MCF 10A (cell line): Measurements from ENCODE around the gene TRAPPC3L. TPM values are rescaled to one million over a fixed set of nuclear protein-coding genes. Genes with fewer than 3 reads are reported as not detected.

Source experiments
- BruUV-seq: library from RNA; stranded (reverse); fragments of 400-500 nt; replicated peaks from 2 replicates; lab custom pipeline; 2021; lab: Mats Ljungman, UMichigan
- CTCF ChIA-PET: fragments of 300-600 bp; sonication (Branson Sonifier 250); formaldehyde crosslinking; extraction: SDS; loops from one replicate; lab custom pipeline; 2021; ENCODE audit warnings: antibody characterized with exemption, inconsistent platforms; lab: Yijun Ruan, JAX
- POLR2A ChIA-PET: fragments of 300-600, 350-650 bp; sonication (Branson Sonifier 250); formaldehyde crosslinking; extraction: SDS; loops from one replicate; lab custom pipeline; 2020; ENCODE audit warnings: antibody characterized with exemption, inconsistent platforms; lab: Yijun Ruan, JAX
- DNase-seq: peaks from one replicate; pipeline ENCODE4 v3.0.0-alpha.2; 2018; ENCODE audit not compliant: unreplicated experiment
- H3K27ac Mint-ChIP-seq: one replicate; pipeline ENCODE4 v1.8.0; 2022; ENCODE audit warnings: mild to moderate bottlenecking, low read depth, mixed read lengths; ENCODE audit not compliant: unreplicated experiment
- H3K27me3 Mint-ChIP-seq: one replicate; pipeline ENCODE4 v1.8.0; 2022; ENCODE audit warnings: mixed read lengths; ENCODE audit not compliant: insufficient read depth, unreplicated experiment
- H3K36me3 Mint-ChIP-seq: one replicate; pipeline ENCODE4 v1.8.0; 2022; ENCODE audit warnings: mild to moderate bottlenecking, moderate library complexity, mixed read lengths; ENCODE audit not compliant: insufficient read depth, unreplicated experiment
- H3K4me1 Mint-ChIP-seq: one replicate; pipeline ENCODE4 v1.8.0; 2022; ENCODE audit warnings: mixed read lengths; ENCODE audit not compliant: insufficient read depth, unreplicated experiment
- H3K4me3 Mint-ChIP-seq: one replicate; pipeline ENCODE4 v1.8.0; 2022; ENCODE audit warnings: mild to moderate bottlenecking, moderate library complexity, mixed read lengths; ENCODE audit not compliant: unreplicated experiment
- H3K9me3 Mint-ChIP-seq: one replicate; pipeline ENCODE4 v1.8.0; 2022; ENCODE audit warnings: mixed read lengths; ENCODE audit not compliant: unreplicated experiment
- intact Hi-C: fragments of 100-400 bp; cut with micrococcal nuclease; formaldehyde crosslinking; loops from 2 replicates; pipeline ENCODE4 v1.14.1; 2022
- total RNA-seq: library from RNA; stranded (reverse); gene quantifications from 2 replicates; pipeline ENCODE4 v1.2.3, GENCODE V29; 2022
- TF ChIP-seq, protein P1 (sequence below): fragments of 200-600 bp; IDR thresholded peaks from one replicate; pipeline ENCODE4 v1.8.0; 2022; ENCODE audit warnings: antibody characterized with exemption, mild to moderate bottlenecking; ENCODE audit not compliant: unreplicated experiment

TRAPPC3L gene
- total RNA-seq, 1 experiment from 2014 or later, result not detected

- Mint-ChIP-seq H3K27me3 (no peaks in the 10 kb centered on the region), H3K4me3 (no peak overlapping the region), H3K9me3 (no peaks in the 10 kb centered on the region), H3K4me1 (peaks cover 6% of the 10 kb centered on the region), H3K36me3 (no peaks in the 10 kb centered on the region), H3K27ac (no peak overlapping the region)
- no peak for DNase-seq
- ChIA-PET CTCF (interaction anchor here (0.5 to 3.6 kb wide), 12 partner anchors 15 to 245 kb away, joined by 3 to 24 read pairs (median 4); partner anchors contain the start of gene RWDD1), POLR2A (interaction anchor here (1.0 to 2.3 kb wide), 4 partner anchors 34 to 235 kb away, joined by 3 to 14 read pairs (median 4); partner anchors contain the start of gene TSPYL1)
- intact Hi-C loops, result loop anchor here (5.0 kb wide), 1 partner anchor 227 kb away; no protein-coding TSS in a partner anchor
- TF ChIP-seq, protein P1, sequence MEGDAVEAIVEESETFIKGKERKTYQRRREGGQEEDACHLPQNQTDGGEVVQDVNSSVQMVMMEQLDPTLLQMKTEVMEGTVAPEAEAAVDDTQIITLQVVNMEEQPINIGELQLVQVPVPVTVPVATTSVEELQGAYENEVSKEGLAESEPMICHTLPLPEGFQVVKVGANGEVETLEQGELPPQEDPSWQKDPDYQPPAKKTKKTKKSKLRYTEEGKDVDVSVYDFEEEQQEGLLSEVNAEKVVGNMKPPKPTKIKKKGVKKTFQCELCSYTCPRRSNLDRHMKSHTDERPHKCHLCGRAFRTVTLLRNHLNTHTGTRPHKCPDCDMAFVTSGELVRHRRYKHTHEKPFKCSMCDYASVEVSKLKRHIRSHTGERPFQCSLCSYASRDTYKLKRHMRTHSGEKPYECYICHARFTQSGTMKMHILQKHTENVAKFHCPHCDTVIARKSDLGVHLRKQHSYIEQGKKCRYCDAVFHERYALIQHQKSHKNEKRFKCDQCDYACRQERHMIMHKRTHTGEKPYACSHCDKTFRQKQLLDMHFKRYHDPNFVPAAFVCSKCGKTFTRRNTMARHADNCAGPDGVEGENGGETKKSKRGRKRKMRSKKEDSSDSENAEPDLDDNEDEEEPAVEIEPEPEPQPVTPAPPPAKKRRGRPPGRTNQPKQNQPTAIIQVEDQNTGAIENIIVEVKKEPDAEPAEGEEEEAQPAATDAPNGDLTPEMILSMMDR, result no peak
- BruUV-seq, result no TSS peak
These were observed 31.4 kb downstream of the TRAPPC3L start for GRCh38 chr6:116514111-116514510.

DNA sequence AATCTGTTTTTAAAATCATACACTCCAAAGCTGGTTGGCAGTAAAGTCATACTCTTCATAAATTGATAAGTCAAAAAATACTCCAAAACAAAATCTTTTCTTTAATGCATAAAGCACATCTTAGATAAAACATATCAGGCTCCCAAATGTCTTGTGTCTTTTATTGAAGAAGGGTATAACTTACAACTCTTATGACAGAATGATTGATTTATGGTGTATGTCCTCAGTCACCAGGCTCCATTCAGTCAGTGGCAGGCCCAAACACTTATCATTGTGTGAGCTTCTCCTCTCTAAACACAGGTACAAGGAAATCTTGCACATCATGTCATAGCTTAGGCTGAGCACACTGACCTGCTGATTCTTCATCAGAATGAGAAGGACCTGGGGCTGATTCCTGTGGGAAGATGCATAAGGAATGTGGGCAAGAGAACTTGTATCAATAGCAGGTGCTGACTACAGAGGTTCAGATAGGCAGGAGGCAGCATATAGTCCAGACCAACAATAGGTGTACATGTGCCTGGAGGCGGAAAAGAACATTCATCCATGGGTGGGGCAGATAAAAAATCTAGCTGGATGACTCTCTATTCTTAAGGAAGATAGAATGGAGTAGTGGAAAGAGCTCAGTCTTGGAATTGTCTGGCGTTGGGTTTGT is 32.1 kb downstream of the TRAPPC3L start:
- TF ChIP-seq, protein P1, result no peak
- no peak overlapping the region for H3K4me3 Mint-ChIP-seq
- CTCF ChIA-PET, result interaction anchor here (0.5 to 3.6 kb wide), 13 partner anchors 15 to 226 kb away, joined by 3 to 24 read pairs (median 4); partner anchors contain the start of gene RWDD1
- peaks cover 6% of the 10 kb centered on the region for H3K4me1 Mint-ChIP-seq
- no peak overlapping the region for H3K27ac Mint-ChIP-seq
- BruUV-seq, result no TSS peak
- H3K9me3 Mint-ChIP-seq, result no peaks in the 10 kb centered on the region
- POLR2A ChIA-PET, result interaction anchor here (0.6 to 2.3 kb wide), 5 partner anchors 64 to 234 kb away, joined by 3 to 14 read pairs (median 3); partner anchors contain the start of gene TSPYL1
- H3K36me3 Mint-ChIP-seq, result no peaks in the 10 kb centered on the region
- DNase-seq, result no peak
- intact Hi-C loops, result loop anchor here (5.0 kb wide), 1 partner anchor 226 kb away; no protein-coding TSS in a partner anchor
- H3K27me3 Mint-ChIP-seq, result no peaks in the 10 kb centered on the region

- no peak for DNase-seq
- TF ChIP-seq, protein P1, result no peak
- Mint-ChIP-seq H3K4me3 (no peak overlapping the region), H3K4me1 (peaks cover 6% of the 10 kb centered on the region), H3K9me3 (no peaks in the 10 kb centered on the region), H3K27ac (no peak overlapping the region), H3K27me3 (no peaks in the 10 kb centered on the region), H3K36me3 (no peaks in the 10 kb centered on the region)
- intact Hi-C loops, result loop anchor here (5.0 kb wide), 1 partner anchor 225 kb away; no protein-coding TSS in a partner anchor
- CTCF ChIA-PET, result interaction anchor here (0.6 to 3.6 kb wide), 17 partner anchors 10 to 242 kb away, joined by 3 to 24 read pairs (median 4); partner anchors contain the start of gene CALHM4
- POLR2A ChIA-PET, result interaction anchor here (0.5 to 2.3 kb wide), 5 partner anchors 10 to 375 kb away, joined by 3 to 14 read pairs (median 5); partner anchors contain the start of gene TSPYL1
- no TSS peak for BruUV-seq
These were observed 32.8 kb downstream of the TRAPPC3L start for GRCh38 chr6:116512734-116513133.

DNA sequence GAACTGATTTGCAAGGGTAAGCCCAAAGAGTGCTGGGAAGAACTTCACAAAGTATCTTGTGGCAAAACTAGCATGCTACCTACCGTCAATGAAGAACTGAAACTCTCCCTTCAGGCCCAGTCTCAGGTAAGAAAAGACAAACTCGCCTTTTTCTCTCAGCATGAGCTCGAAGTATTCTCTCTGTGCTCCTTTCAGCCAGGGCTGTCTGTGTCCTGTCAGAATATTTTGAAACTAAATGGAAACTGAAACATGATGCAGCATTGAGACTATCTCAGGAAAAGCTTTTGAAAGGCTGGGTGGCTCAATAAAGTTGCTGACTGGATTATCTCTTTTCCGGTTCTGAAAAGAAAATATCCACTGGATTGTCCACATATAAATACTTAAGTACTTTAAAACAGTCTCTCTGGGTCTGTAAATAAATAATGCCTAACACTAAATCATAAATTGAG is 33.3 kb downstream of the TRAPPC3L start:
- intact Hi-C loops, result loop anchor here (5.0 kb wide), 1 partner anchor 225 kb away; no protein-coding TSS in a partner anchor
- peaks cover 6% of the 10 kb centered on the region for H3K4me1 Mint-ChIP-seq
- H3K27me3 Mint-ChIP-seq, result no peaks in the 10 kb centered on the region
- CTCF ChIA-PET, result interaction anchor here (0.5 to 3.4 kb wide), 27 partner anchors 10 to 1445 kb away, joined by 3 to 14 read pairs (median 4); partner anchors contain the start of gene CALHM4
- H3K36me3 Mint-ChIP-seq, result no peaks in the 10 kb centered on the region
- no peak overlapping the region for H3K27ac Mint-ChIP-seq
- H3K4me3 Mint-ChIP-seq, result no peak overlapping the region
- DNase-seq, result no peak
- TF ChIP-seq, protein P1, result no peak
- BruUV-seq, result no TSS peak
- no peaks in the 10 kb centered on the region for H3K9me3 Mint-ChIP-seq
- POLR2A ChIA-PET, result interaction anchor here (0.5 to 2.2 kb wide), 8 partner anchors 10 to 374 kb away, joined by 3 to 6 read pairs (median 4); partner anchors contain the start of genes RWDD1 and TSPYL4
